ENCODE data around the gene WIPI1.
"Not testable (repeated sequence)": the region's sequence is repeated elsewhere in the genome, so short reads cannot be mapped to it uniquely, and the experiment has no call there.

Gene WIPI1

GRCh38 chr17:68387435-68388218 is 69.7 kb downstream of the WIPI1 start:
- no peak for FAIRE-seq

DNA sequence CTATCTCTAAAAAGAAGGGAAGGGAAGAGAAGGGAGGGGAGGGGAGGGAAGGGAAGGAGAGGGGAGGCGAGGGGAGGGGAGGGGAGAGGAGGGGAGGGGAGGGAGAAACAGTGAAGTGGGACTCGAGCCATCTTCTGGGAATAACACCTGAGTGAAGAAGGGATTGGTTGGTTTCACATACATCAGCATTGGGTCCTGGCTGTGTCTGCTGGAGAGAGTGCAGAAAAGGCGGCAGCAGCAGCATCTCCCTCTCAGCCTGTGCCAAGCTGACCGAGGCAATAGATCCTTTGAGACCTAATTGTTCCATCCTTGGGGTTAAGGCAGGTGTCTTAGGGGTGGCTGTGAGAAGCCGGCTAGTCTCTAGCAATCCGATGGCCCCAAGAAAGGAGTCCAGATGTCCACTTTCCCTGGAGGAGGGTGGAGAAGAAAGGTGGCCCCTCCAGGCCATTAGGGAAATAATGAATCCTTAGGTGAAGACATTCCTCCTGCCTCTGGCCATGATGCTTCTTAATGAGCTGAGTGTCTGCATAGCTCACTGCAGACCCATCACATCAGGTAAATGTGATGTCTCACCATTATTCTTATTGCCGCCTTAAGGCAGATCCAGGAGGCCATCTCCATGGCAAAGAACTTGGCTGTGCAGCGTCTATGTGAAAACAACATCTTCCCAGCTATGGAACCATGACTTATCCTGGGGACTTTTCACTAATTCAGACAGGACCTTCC is 71.6 kb downstream of the WIPI1 start:
- DNase-seq (ENCODE audit: low spot score) (no peak), FAIRE-seq (no peak)

More at GRCh38 chr17:68387435-68388218, 69.7 kb downstream of the WIPI1 start:
- DNase-seq (ENCODE audit: low spot score), result no peak

DNA sequence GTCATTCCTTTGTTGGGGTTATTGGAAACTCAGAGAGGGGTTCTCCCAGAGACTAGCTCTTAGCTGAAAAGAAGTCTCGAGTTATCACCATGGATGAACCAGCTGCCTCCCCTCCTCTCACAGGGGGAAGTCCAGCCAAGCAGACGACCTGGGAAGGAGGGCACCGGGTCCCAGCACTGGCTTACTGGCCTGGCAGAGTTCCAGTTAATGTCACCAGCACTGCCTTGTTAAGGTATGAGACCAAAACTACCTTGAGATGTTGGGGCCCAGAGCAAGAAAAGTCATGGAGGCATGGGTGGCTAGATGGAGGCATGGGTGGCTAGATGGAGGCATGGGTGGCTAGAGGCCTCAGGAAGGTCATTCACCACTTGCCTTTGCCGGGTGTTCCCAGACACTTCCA is 72.4 kb downstream of the WIPI1 start:
- FAIRE-seq, result no peak

DNA sequence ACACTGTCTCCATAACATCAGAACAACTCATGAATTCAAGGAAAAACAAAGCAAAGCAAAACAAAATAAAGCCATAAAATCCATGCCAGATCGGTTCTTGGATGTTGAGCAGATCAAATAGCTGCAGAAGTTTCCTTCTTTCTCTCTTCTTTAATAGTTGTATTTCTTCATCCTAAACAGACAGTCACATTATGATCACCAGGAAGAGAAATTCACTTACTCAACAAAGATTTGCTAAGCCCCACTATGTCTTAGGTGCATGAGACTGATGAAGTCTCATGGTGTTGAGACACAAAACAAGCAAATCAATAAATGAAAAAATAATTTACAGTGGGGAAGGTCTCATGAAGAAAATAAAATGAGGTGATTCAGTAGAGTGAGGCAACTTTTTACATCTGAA is 72.8 kb downstream of the WIPI1 start:
- FAIRE-seq (no peak), DNase-seq (ENCODE audit: low spot score) (no peak)

More for the DNA sequence above, 72.4 kb downstream of the WIPI1 start:
- no peak for DNase-seq (ENCODE audit: low spot score)

GRCh38 chr17:68383443-68384321 is 73.6 kb downstream of the WIPI1 start:
- peak; percentile 56 for DNase-seq (ENCODE audit: low spot score)
- FAIRE-seq, result no peak

GRCh38 chr17:68383120-68383442 is 74.2 kb downstream of the WIPI1 start:
- FAIRE-seq, result no peak

GRCh38 chr17:68382582-68383085 is 74.7 kb downstream of the WIPI1 start:
- FAIRE-seq (no peak), DNase-seq (ENCODE audit: low spot score) (no peak)

More at GRCh38 chr17:68383120-68383442, 74.2 kb downstream of the WIPI1 start:
- no peak for DNase-seq (ENCODE audit: low spot score)

DNA sequence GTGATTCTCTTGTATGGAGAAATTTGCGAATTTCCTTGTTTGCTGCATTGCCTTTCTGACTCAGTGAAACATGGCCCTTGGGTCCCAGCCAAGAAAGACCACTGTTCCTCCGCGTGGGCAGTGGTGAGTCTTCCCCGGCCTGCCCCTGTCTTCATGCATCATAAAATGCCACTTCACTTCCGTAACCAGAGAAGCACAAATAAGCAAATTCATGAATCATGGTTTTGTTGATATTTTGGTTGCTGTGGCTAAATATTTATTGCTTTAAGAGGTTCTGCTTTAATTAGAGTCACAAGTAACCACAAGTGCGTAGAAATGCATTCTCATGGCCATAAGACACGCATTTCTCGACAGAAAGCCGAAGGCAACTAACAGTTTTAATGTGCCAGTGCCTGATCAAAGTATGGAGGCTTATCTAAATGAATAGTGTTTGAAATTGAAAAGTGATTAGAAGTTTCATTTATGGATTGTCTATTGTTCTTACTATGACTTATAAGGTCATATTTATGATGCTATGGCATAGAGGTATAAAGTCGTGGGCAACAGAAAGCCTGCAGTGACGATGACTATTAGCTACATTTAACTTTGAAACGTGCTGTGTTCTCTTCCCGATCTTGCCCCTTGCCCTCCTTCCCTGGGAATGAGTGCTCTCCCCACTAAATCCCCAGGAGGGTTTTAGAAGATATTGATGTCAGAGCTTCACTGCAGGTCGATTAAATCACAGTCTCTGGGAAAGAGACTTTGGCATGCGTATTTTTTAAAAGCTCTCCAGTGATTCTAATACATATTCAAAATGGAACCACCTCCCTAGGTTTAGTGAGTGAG is 76.0 kb downstream of the WIPI1 start:
- FAIRE-seq, result no peak
- DNase-seq (ENCODE audit: low spot score), result peak; percentile 44

DNA sequence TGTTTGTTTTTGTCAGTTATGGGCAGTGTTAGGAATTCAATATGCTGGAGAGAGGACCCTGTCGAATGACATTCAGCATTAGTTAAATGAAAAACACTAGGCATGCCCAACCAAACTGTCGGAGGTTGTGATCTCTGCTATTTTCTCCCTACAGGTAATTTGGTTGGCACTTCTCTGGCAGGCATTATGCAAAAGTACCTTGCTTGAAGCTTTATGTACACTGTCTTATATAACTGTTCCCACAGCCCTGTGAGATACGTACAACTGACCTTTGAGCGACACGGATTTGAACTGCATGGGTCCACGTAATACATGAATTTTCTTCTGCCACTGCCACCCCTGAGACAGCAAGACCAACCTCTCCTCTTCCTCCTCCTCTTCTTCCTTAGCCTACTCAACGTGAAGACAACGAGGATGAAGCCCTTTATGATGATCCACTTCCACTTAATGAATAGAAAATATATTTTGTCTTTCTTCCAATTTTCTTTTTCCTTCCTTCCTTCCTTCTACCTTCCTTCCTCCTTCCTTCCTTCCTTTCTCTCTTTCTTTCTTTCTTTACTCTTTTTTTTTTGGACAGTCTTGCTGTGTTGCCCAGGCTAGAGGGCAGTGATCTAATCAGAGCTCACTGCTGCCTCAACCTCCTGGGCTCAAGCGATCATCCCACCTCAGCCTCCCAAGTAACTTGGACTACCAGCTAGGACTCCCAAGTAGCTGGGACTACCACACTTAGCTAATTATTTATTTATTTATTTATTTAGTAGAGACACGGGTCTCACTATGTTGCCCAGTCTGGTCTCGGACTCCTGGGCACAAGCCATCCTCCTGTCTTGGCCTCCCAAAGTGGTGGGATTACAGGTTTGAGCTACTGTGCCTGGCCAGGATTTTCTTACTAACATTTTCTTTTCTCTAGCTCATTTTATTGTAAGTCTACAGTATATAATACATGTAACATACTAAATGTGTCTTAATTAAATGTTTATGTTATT is 77.3 kb downstream of the WIPI1 start:
- FAIRE-seq (no peak), DNase-seq (ENCODE audit: low spot score) (no peak)

- FAIRE-seq, result no peak
- no peak for DNase-seq (ENCODE audit: low spot score)
Observed at GRCh38 chr17:68379177-68379510, 78.2 kb downstream of the WIPI1 start.

DNA sequence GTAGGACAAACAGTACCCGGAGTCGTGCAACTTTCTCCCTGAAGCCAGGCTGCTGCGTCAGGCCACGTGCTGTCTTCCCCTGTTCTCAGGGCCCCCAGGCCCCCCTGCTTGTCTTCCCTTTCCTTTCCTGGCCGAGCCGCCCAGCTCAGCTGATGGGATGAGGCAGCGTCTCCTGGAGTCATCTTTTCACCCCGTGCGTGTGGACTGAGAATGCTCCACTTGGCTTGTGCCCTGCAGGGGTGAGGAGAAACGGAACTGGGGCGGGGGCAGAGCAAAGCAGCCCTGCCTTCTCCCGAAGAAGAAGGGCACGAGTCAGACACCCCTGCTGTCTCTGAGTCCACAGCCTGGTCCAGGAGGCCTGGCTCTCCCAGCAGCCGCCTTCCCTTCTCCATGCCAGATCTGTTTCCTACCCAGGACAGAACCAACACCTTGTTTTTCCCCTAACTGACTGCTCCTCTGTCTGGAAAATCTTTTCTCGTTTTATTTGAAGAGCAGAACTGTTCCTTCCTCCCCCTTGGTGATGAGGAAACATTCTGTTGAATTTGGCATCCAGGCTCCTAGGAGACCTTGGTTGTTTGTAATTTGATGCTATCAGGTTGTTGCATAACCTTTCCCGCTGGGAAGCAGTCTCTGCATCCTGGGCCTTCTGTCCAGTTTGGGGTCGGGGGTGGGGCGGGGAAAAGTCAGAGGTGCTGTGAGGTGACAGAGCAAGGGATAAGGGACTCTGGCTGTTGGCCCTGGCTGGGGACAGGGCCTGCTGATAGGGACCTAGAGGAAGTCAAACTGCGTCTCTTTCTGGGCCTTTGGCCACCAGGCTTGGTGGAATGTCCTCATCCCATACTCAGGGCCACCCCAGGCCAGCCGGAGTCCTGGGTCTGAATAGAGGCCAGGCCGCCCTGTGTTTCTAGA is 78.8 kb downstream of the WIPI1 start:
- DNase-seq (ENCODE audit: low spot score), result no peak
- no peak for FAIRE-seq

- FAIRE-seq (no peak), DNase-seq (ENCODE audit: low spot score) (no peak)
Observed at GRCh38 chr17:68377771-68378267, 79.5 kb downstream of the WIPI1 start.

DNA sequence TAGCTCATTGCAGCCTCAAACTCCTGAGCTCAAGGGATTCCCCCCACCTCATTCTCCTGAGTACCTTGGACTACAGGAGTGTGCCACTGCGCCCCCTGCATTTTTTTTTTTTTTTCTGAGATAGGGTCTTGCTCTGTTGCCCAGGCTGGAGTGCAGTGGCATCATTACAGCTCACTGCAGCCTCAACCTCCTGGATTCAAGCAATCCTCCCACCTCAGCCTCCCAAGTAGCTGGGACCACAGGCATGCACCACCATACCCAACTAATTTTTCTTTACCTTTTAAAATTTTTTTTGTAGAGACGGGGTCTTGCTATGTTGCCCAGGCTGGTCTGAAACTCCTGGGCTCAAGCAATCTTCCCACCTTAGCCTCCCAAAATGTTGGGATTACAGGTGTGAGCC is 81.1 kb downstream of the WIPI1 start:
- not testable (repeated sequence) for FAIRE-seq; DNase-seq (ENCODE audit: low spot score)

- no peak for FAIRE-seq
- no peak for DNase-seq (ENCODE audit: low spot score)
Observed at GRCh38 chr17:68375566-68375965, 81.7 kb downstream of the WIPI1 start.
